ENCODE data around the gene OR4D1. TPM values are rescaled to one million over a fixed set of nuclear protein-coding genes. Genes with fewer than 3 reads are reported as not detected.
"Not testable (repeated sequence)": the region's sequence is repeated elsewhere in the genome, so short reads cannot be mapped to it uniquely, and the experiment has no call there.

Gene OR4D1
- total and polyA plus RNA-seq, 9 donors: 0.03 TPM; not detected in 8

DNA sequence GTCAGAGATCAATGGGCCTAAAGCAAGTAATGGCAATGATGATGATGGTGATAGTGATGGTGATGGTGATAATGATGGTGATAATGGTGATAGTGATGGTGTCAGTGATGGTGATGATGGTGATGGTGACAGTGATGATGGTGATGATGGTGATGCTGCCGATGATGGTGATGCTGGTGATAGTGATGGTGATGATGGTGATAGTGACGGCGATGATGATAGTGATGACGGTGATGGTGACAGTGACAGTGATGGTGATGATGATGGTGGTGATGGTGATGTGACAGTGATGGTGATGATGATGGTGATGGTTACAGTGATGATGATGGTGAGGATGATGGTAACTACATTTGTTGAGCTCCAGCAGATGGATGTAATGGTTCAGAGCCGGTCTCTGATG lies 30.8 kb upstream of the OR4D1 start:
- Histone ChIP-seq H3K9me3 (replicated peaks; ENCODE audit: control insufficient read depth, low read depth, low read length) (no peaks in the 10 kb centered on the region), H3K36me3 (ENCODE audit: control insufficient read depth, insufficient read depth, low read length) (no peaks in the 10 kb centered on the region), H3K27me3 (ENCODE audit: control insufficient read depth, insufficient read depth, low read length) (peaks cover 6% of the 10 kb centered on the region), H3K4me1 (ENCODE audit: control insufficient read depth, insufficient read depth, low read length) (no peaks in the 10 kb centered on the region), H3K4me3 (ENCODE audit: low read length) (no peak overlapping the region), H3K27ac (ENCODE audit: low read length) (no peak overlapping the region)
- DNase-seq: no peak
- WGBS (ENCODE audit: insufficient coverage): 96% methylated on average over 4 of the region's 5 CpGs

DNA sequence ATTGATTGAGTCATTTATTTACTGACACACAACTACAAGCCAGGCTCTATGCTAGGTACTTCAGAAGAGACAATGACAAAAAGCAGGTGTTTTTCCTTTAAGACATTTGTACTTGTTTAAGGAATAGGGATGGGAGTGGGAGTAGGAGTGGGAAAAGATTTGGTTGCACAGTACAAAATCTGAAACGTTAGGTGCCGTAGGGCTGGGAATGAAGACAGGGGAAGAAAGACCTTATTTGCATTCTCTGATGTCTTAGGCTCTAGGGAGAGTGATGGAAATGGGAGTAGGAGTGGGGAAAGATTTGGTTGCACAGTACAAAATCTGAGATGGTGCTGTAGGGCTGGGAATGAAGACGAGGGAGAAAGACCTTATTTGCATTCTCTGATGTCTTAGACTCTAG lies 28.7 kb upstream of the OR4D1 start:
- Histone ChIP-seq H3K27me3 (ENCODE audit: control insufficient read depth, insufficient read depth, low read length) (peaks cover 2% of the 10 kb centered on the region), H3K9me3 (replicated peaks; ENCODE audit: control insufficient read depth, low read depth, low read length) (no peaks in the 10 kb centered on the region), H3K4me1 (ENCODE audit: control insufficient read depth, insufficient read depth, low read length) (no peaks in the 10 kb centered on the region), H3K4me3 (ENCODE audit: low read length) (no peak overlapping the region), H3K27ac (ENCODE audit: low read length) (no peak overlapping the region), H3K36me3 (ENCODE audit: control insufficient read depth, insufficient read depth, low read length) (no peaks in the 10 kb centered on the region)
- DNase-seq: no peak
- 64% methylated on average over 3 of the region's 3 CpGs for WGBS (ENCODE audit: insufficient coverage)

DNA sequence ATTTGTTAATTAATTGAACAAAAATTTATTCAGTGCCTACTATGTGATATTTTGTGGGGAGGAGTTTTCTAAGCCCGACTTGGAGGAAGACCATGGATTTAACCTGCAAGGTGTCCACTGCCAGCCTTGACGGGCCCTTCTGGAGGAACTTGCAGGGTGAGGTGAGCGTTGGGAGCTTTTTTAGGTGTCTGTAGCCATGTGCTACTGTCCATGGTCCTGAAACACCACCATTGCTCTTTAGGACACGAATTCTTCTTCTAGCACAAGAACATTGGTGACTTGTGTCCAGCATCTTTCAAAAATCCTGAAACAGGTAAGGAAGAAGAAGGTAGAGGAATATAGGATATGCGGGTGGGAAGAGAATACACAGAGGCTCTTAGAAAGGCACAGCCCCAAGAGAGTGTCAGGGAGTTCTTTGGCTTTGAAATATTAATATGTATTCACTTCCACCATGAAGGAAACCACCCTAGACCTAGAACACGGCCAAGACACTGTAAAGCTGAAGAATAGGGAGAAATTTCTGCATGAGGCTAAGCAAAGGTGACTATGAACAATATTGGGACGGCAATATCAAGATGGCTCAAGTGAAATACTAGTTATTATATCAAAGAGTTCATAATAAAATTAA lies 27.9 kb upstream of the OR4D1 start:
- DNase-seq: peak; percentile 77
- no CpG with 5 or more reads among the region's 7 CpGs for WGBS (ENCODE audit: insufficient coverage)
- Histone ChIP-seq H3K4me3 (ENCODE audit: low read length) (no peak overlapping the region), H3K9me3 (replicated peaks; ENCODE audit: control insufficient read depth, low read depth, low read length) (no peaks in the 10 kb centered on the region), H3K36me3 (ENCODE audit: control insufficient read depth, insufficient read depth, low read length) (no peaks in the 10 kb centered on the region), H3K27ac (ENCODE audit: low read length) (no peak overlapping the region), H3K27me3 (ENCODE audit: control insufficient read depth, insufficient read depth, low read length) (no peaks in the 10 kb centered on the region), H3K4me1 (ENCODE audit: control insufficient read depth, insufficient read depth, low read length) (no peaks in the 10 kb centered on the region)

DNA sequence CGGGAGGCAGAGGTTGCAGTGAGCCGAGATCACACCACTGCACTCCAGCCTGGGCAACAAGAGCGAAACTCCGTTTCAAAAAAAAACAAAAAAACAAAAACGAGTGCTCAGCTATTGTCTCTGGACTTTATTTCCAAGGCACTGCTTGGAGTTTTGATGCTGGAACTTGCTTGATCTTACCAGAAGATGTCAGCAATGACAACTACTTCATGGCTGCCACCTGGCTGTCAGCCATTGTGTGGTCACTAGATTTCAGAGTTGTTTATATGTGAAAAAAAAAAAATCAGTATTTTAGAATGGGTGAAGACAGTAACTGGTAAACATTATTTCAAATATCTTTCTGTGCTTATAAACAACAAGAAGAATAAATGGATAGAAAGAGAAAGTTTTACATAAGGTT lies 26.3 kb upstream of the OR4D1 start:
- H3K27ac ChIP-seq (ENCODE audit: low read length): no peak overlapping the region
- no peaks in the 10 kb centered on the region for H3K9me3 ChIP-seq (replicated peaks; ENCODE audit: control insufficient read depth, low read depth, low read length)
- H3K4me3 ChIP-seq (ENCODE audit: low read length): no peak overlapping the region
- peak; percentile 19 for DNase-seq
- no peaks in the 10 kb centered on the region for H3K4me1 ChIP-seq (ENCODE audit: control insufficient read depth, insufficient read depth, low read length)
- H3K36me3 ChIP-seq (ENCODE audit: control insufficient read depth, insufficient read depth, low read length): no peaks in the 10 kb centered on the region
- WGBS (ENCODE audit: insufficient coverage): 13% methylated on average over 1 of the region's 5 CpGs
- no peaks in the 10 kb centered on the region for H3K27me3 ChIP-seq (ENCODE audit: control insufficient read depth, insufficient read depth, low read length)

- Histone ChIP-seq H3K27me3 (ENCODE audit: control insufficient read depth, insufficient read depth, low read length) (no peaks in the 10 kb centered on the region), H3K4me1 (ENCODE audit: control insufficient read depth, insufficient read depth, low read length) (no peaks in the 10 kb centered on the region), H3K27ac (ENCODE audit: low read length) (no peak overlapping the region), H3K9me3 (replicated peaks; ENCODE audit: control insufficient read depth, low read depth, low read length) (no peaks in the 10 kb centered on the region), H3K4me3 (ENCODE audit: low read length) (no peak overlapping the region), H3K36me3 (ENCODE audit: control insufficient read depth, insufficient read depth, low read length) (no peaks in the 10 kb centered on the region)
- no peak for DNase-seq
- no CpG with 5 or more reads among the region's 1 CpG for WGBS (ENCODE audit: insufficient coverage)
These were observed 20.3 kb upstream of the OR4D1 start for GRCh38 chr17:58127846-58128245.

DNA sequence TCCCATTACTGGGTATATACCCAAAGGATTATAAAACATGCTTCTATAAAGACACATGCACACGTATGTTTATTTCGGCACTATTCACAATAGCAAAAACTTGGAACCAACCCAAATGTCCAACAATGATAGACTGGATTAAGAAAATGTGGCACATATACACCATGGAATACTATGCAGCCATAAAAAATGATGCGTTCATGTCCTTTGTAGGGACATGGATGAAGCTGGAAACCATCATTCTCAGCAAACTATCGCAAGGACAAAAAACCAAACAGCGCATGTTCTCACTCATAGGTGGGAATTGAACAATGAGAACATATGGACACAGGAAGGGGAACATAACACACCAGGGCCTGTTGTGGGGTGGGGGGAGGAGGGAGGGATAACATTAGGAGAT lies 15.5 kb upstream of the OR4D1 start:
- peaks cover 11% of the 10 kb centered on the region for H3K27me3 ChIP-seq (ENCODE audit: control insufficient read depth, insufficient read depth, low read length)
- DNase-seq; H3K4me3 ChIP-seq (ENCODE audit: low read length); H3K9me3 ChIP-seq (replicated peaks; ENCODE audit: control insufficient read depth, low read depth, low read length); H3K4me1 ChIP-seq (ENCODE audit: control insufficient read depth, insufficient read depth, low read length); H3K36me3 ChIP-seq (ENCODE audit: control insufficient read depth, insufficient read depth, low read length); H3K27ac ChIP-seq (ENCODE audit: low read length): not testable (repeated sequence)
- WGBS (ENCODE audit: insufficient coverage): no CpG with 5 or more reads among the region's 5 CpGs

DNA sequence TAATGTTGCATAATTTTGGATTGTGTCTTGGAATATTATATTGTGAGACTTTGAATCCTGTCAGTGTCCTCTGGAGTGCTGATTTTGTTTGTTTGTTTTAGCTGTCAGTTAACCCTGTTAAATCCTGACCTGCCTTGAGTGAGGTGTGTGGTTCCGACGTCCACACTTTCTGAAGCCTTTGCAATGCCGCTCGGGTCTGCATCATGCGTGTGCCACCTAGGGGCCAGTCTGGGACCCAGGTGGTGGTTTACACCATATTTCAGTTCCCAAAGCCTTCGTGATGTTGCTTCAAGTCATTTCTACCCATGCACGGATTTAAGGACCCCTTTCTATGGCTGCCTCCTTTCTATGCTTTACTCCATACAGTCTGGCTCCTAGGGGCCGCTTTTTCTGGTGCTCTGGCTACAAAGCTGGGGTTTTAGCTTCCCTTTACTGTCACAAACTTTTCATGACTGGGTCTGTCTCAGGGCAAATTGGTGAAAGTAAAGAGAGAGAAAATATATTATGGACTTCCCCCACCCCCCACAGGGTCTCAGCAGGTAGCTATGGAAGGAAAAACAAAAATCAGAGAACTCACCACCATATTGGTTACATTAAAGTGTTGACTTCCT lies 11.4 kb upstream of the OR4D1 start:
- Histone ChIP-seq H3K9me3 (replicated peaks; ENCODE audit: control insufficient read depth, low read depth, low read length) (no peaks in the 10 kb centered on the region), H3K4me3 (ENCODE audit: low read length) (no peak overlapping the region), H3K27me3 (ENCODE audit: control insufficient read depth, insufficient read depth, low read length) (peaks cover 11% of the 10 kb centered on the region), H3K36me3 (ENCODE audit: control insufficient read depth, insufficient read depth, low read length) (no peaks in the 10 kb centered on the region), H3K27ac (ENCODE audit: low read length) (no peak overlapping the region), H3K4me1 (ENCODE audit: control insufficient read depth, insufficient read depth, low read length) (no peaks in the 10 kb centered on the region)
- DNase-seq: no peak
- WGBS (ENCODE audit: insufficient coverage): 27% methylated on average over 6 of the region's 8 CpGs

- Histone ChIP-seq H3K9me3 (replicated peaks; ENCODE audit: control insufficient read depth, low read depth, low read length) (peaks cover 9% of the 10 kb centered on the region), H3K27ac (ENCODE audit: low read length) (no peak overlapping the region), H3K4me1 (ENCODE audit: control insufficient read depth, insufficient read depth, low read length) (no peaks in the 10 kb centered on the region), H3K27me3 (ENCODE audit: control insufficient read depth, insufficient read depth, low read length) (peaks cover 5% of the 10 kb centered on the region), H3K36me3 (ENCODE audit: control insufficient read depth, insufficient read depth, low read length) (no peaks in the 10 kb centered on the region), H3K4me3 (ENCODE audit: low read length) (no peak overlapping the region)
- WGBS (ENCODE audit: insufficient coverage): no CpG with 5 or more reads among the region's 5 CpGs
- DNase-seq: no peak
These were observed 6.7 kb upstream of the OR4D1 start for GRCh38 chr17:58141505-58141904.

GRCh38 chr17:58143335-58143734 lies 4.8 kb upstream of the OR4D1 start:
- not testable (repeated sequence) for H3K9me3 ChIP-seq (replicated peaks; ENCODE audit: control insufficient read depth, low read depth, low read length); H3K27me3 ChIP-seq (ENCODE audit: control insufficient read depth, insufficient read depth, low read length); H3K36me3 ChIP-seq (ENCODE audit: control insufficient read depth, insufficient read depth, low read length); DNase-seq; H3K27ac ChIP-seq (ENCODE audit: low read length); H3K4me3 ChIP-seq (ENCODE audit: low read length); H3K4me1 ChIP-seq (ENCODE audit: control insufficient read depth, insufficient read depth, low read length)
- 60% methylated on average over 1 of the region's 4 CpGs for WGBS (ENCODE audit: insufficient coverage)

GRCh38 chr17:58144801-58145200 lies 3.4 kb upstream of the OR4D1 start:
- no peak for DNase-seq
- Histone ChIP-seq H3K27ac (ENCODE audit: low read length) (no peak overlapping the region), H3K9me3 (replicated peaks; ENCODE audit: control insufficient read depth, low read depth, low read length) (peaks cover 9% of the 10 kb centered on the region), H3K4me3 (ENCODE audit: low read length) (no peak overlapping the region), H3K27me3 (ENCODE audit: control insufficient read depth, insufficient read depth, low read length) (peaks cover 2% of the 10 kb centered on the region), H3K36me3 (ENCODE audit: control insufficient read depth, insufficient read depth, low read length) (no peaks in the 10 kb centered on the region), H3K4me1 (ENCODE audit: control insufficient read depth, insufficient read depth, low read length) (no peaks in the 10 kb centered on the region)
- no CpG with 5 or more reads among the region's 1 CpG for WGBS (ENCODE audit: insufficient coverage)

GRCh38 chr17:58148609-58149008 lies 425 bp downstream of the OR4D1 start:
- H3K4me3 ChIP-seq (ENCODE audit: low read length): no peak overlapping the region
- no peak overlapping the region for H3K27ac ChIP-seq (ENCODE audit: low read length)
- no peaks in the 10 kb centered on the region for H3K36me3 ChIP-seq (ENCODE audit: control insufficient read depth, insufficient read depth, low read length)
- no CpG with 5 or more reads among the region's 3 CpGs for WGBS (ENCODE audit: insufficient coverage)
- DNase-seq: no peak
- H3K27me3 ChIP-seq (ENCODE audit: control insufficient read depth, insufficient read depth, low read length): peaks cover 15% of the 10 kb centered on the region
- peaks cover 7% of the 10 kb centered on the region for H3K9me3 ChIP-seq (replicated peaks; ENCODE audit: control insufficient read depth, low read depth, low read length)
- no peaks in the 10 kb centered on the region for H3K4me1 ChIP-seq (ENCODE audit: control insufficient read depth, insufficient read depth, low read length)

All from muscle of leg (tissue), 11 donors.